GM12878 (cell line): ENCODE results near the gene PXDC1. TPM values are rescaled to one million over a fixed set of nuclear protein-coding genes. Genes with fewer than 3 reads are reported as not detected.
"Not testable (repeated sequence)": the region's sequence is repeated elsewhere in the genome, so short reads cannot be mapped to it uniquely, and the experiment has no call there.

Source experiments
- ATAC-seq: fragments of 200-7000 bp; cut with Tn5 transposase; 3 replicates; pipeline ENCODE4 v1.9.1; 2020; ENCODE audit warnings: mild to moderate bottlenecking, moderate library complexity
- BruUV-seq: library from RNA; stranded (reverse); fragments of 400-500 nt; replicated peaks from 2 replicates; lab custom pipeline; 2021; lab: Mats Ljungman, UMichigan
- CTCF ChIA-PET: fragments of 300-600 bp; sonication (Branson Sonifier 250); formaldehyde crosslinking; extraction: SDS; loops from one replicate; lab custom pipeline; 2021; ENCODE audit warnings: inconsistent platforms; lab: Yijun Ruan, JAX
- POLR2A ChIA-PET: fragments of 350-600 bp; formaldehyde crosslinking; extraction: SDS; loops from one replicate; lab custom pipeline; 2021; ENCODE audit warnings: inconsistent platforms; lab: Charles Lee
- RAD21 ChIA-PET: fragments of 300-600 bp; sonication (Branson Sonifier 250); formaldehyde crosslinking; loops from one replicate; lab custom pipeline; 2023; ENCODE audit warnings: antibody characterized with exemption; ENCODE audit not compliant: unreplicated experiment; lab: Charles Lee
- SMC1A ChIA-PET: fragments of 300-600 bp; sonication (Branson Sonifier 250); formaldehyde crosslinking; loops from one replicate; lab custom pipeline; 2023; ENCODE audit not compliant: unreplicated experiment, uncharacterized antibody; lab: Charles Lee
- DNase-seq: peaks from one replicate; pipeline ENCODE4 v3.0.0-alpha.2; 2011; ENCODE audit warnings: low read depth, low spot score
- FAIRE-seq: peaks from 3 replicates; lab custom pipeline; 2011; peaks lifted over from hg19 to GRCh38; lab: Jason Lieb, UNC
- H2AFZ ChIP-seq: 2 replicates; pipeline ENCODE4 v1.6.0; 2011; ENCODE audit warnings: low read depth, low read length, control low read depth; ENCODE audit not compliant: control insufficient read depth
- H3K27ac ChIP-seq: 2 replicates; pipeline ENCODE4 v1.5.1; 2011; ENCODE audit warnings: control low read depth; ENCODE audit not compliant: control insufficient read depth, insufficient read depth
- H3K27me3 ChIP-seq, 2 experiments: replicated peaks in 1 of 2; 2 replicates each; pipeline versions ENCODE4 v1.6.0 to v1.6.1; 2011; ENCODE audit warnings: low read length in 1 of 2; ENCODE audit not compliant: control insufficient read depth in 2 of 2, insufficient read depth in 2 of 2
- H3K36me3 ChIP-seq, 2 experiments: 2 replicates each; pipeline ENCODE4 v1.5.1; 2011; ENCODE audit warnings: low read length in 1 of 2; ENCODE audit not compliant: control insufficient read depth in 2 of 2, insufficient read depth in 2 of 2
- H3K4me1 ChIP-seq: 2 replicates; pipeline ENCODE4 v1.6.1; 2011; ENCODE audit warnings: mild to moderate bottlenecking, low read length, moderate library complexity, mixed read lengths; ENCODE audit not compliant: control insufficient read depth, insufficient read depth
- H3K4me2 ChIP-seq: 2 replicates; pipeline ENCODE4 v1.6.0; 2011; ENCODE audit warnings: control low read depth; ENCODE audit not compliant: control insufficient read depth, insufficient read depth
- H3K4me3 ChIP-seq: fragments of 200-600 bp; sonication (generic); 2 replicates; pipeline ENCODE4 v1.5.1; 2016
- H3K79me2 ChIP-seq: 2 replicates; pipeline ENCODE4 v1.6.0; 2011; ENCODE audit warnings: low read length; ENCODE audit not compliant: control insufficient read depth, insufficient read depth
- H3K9ac ChIP-seq: 2 replicates; pipeline ENCODE4 v1.8.0; 2011; ENCODE audit warnings: low read length, control low read depth, mixed read lengths; ENCODE audit not compliant: control insufficient read depth, insufficient read depth
- H3K9me3 ChIP-seq: replicated peaks from 3 replicates; pipeline ENCODE4 v1.5.1; 2011; ENCODE audit warnings: mild to moderate bottlenecking, low read length; ENCODE audit not compliant: control insufficient read depth, insufficient read depth
- H4K20me1 ChIP-seq: 2 replicates; pipeline ENCODE4 v1.6.0; 2011; ENCODE audit not compliant: control insufficient read depth, insufficient read depth
- REST ChIP-seq: IDR thresholded peaks from 2 replicates; pipeline ENCODE4 v1.6.1; 2012; ENCODE audit warnings: mild to moderate bottlenecking, low read depth, low read length
- WGBS: methylation state at CpG from one replicate; pipeline ENCODE4 v1.1.6; 2016; ENCODE audit warnings: low lambda C conversion rate; ENCODE audit not compliant: insufficient replicate concordance, insufficient coverage; ENCODE audit errors: missing lambda C conversion rate; 5-methylcytosine and 5-hydroxymethylcytosine counted together
- in situ Hi-C: fragments of 300-500 bp; cut with MboI; formaldehyde crosslinking; loops from 9 replicates; pipeline ENCODE4 v1.14.3; 2018; ENCODE audit warnings: mixed read lengths
- intact Hi-C: fragments of 100-400 bp; cut with micrococcal nuclease; formaldehyde crosslinking; loops from one replicate; pipeline ENCODE4 v1.14.2; 2022; ENCODE audit not compliant: unreplicated experiment
- polyA plus RNA-seq, 11 experiments: library from polyadenylated mRNA; depleted of rRNA in 4 of 11; unstranded in 6 of 11; stranded (reverse) in 5 of 11; fragments of >200 nt; fragmentation: Nextera tagmentation in 4 of 11; fragmentation: Illumina TruSeq in 1 of 11; extraction: Ambion mirVana in 4 of 11; extraction: Trizol in 1 of 11; gene quantifications; 1 replicate in 1 of 11; 2 replicates in 10 of 11; pipeline versions ENCODE4 v1.2.1 to v1.2.3, GENCODE V29; 2011 to 2016; ENCODE audit warnings: inconsistent platforms in 2 of 11, missing spikeins in 2 of 11, low read depth in 1 of 11
- total RNA-seq, 4 experiments: library from RNA; depleted of rRNA in 3 of 4; stranded (reverse); fragments of >200 nt in 3 of 4; fragmentation: Illumina TruSeq in 1 of 4; extraction: Trizol in 1 of 4; gene quantifications; 2 replicates each; pipeline versions ENCODE4 v1.2.1 to v1.2.3, GENCODE V29; 2013 to 2021

PXDC1 gene
- total and polyA plus RNA-seq, 10 of the 15 experiments (the other 5 are each of a cell fraction or from before 2014, with no cell fraction given) = 0.03 to 0.72 (median 0.32) TPM; not detected in 2

- no peak for TF ChIP-seq REST
Measured at GRCh38 chr6:3754776-3755175, 3.3 kb upstream of the PXDC1 start (continued).

GRCh38 chr6:3754032-3754725, 2.7 kb upstream of the PXDC1 start:
- H3K4me2 ChIP-seq, H3K27ac ChIP-seq, H3K9me3 ChIP-seq, FAIRE-seq, H3K4me1 ChIP-seq, ATAC-seq, H3K36me3 ChIP-seq, H3K9ac ChIP-seq, H3K79me2 ChIP-seq, DNase-seq, in situ Hi-C loops, POLR2A ChIA-PET, H4K20me1 ChIP-seq, H3K4me3 ChIP-seq, BruUV-seq, H2AFZ ChIP-seq, intact Hi-C loops: not testable (repeated sequence)
- RAD21 ChIA-PET = interaction anchor here (1.2 kb wide), 1 partner anchor 224 kb away, joined by 3 read pairs; no protein-coding TSS in a partner anchor
- SMC1A ChIA-PET = interaction anchor here (0.5 kb wide), 1 partner anchor 219 kb away, joined by 3 read pairs; no protein-coding TSS in a partner anchor
- peaks cover 5 to 21% of the 10 kb centered on the region in 2 experiments for H3K27me3 ChIP-seq
- CTCF ChIA-PET = interaction anchor here (1.7 kb wide), 1 partner anchor 235 kb away, joined by 5 read pairs; no protein-coding TSS in a partner anchor
- 94% methylated on average over 15 of the region's 15 CpGs for WGBS
